ENCODE measurements around the gene MAP7D3.

- TF ChIP-seq POLR2A (IDR thresholded peaks at IDR 0.05; ENCODE audit: low read depth, low read length) (no peak), TAF1 (IDR thresholded peaks at IDR 0.05; ENCODE audit: borderline replicate concordance, low read depth, low read length) (no peak), POLR2AphosphoS5 (IDR thresholded peaks at IDR 0.05; ENCODE audit: low read depth, low read length) (no peak)
Measured at GRCh38 chrX:136260776-136261175, 9.6 kb upstream of the MAP7D3 start.
